Measurements from ENCODE around the gene RAD51B. TPM values are rescaled to one million over a fixed set of nuclear protein-coding genes. Genes with fewer than 3 reads are reported as not detected.

The RAD51B gene
- total RNA-seq, 1 experiment from 2014 or later = 8.5 TPM

- DNase-seq (ENCODE audit: low read depth, low spot score) = no peak
- no peak for ATAC-seq
- BruUV-seq (replicated peaks) = no TSS peak
- H3K4me3 ChIP-seq (ENCODE audit: low read depth in 2 of 2, low read length in 2 of 2) = no peak overlapping the region
- intact Hi-C loops (cut with micrococcal nuclease; ENCODE audit: unreplicated experiment) = no loop called here
- ChIA-PET POLR2A (interaction anchor here (0.6 kb wide), 1 partner anchor 832 kb away, joined by 3 read pairs; no protein-coding TSS in a partner anchor), CTCF (no interaction called here)
- no peaks in the 10 kb centered on the region for H3K9me3 ChIP-seq (ENCODE audit: control insufficient read depth, insufficient read depth, low read depth, low read length)
- no peaks in the 10 kb centered on the region for H3K27me3 ChIP-seq (ENCODE audit: control insufficient read depth, insufficient read depth, low read length)
- in situ Hi-C loops (cut with HindIII; ENCODE audit: low pct_unique_long_range_greater_than_20kb, low sequenced_read_pairs) = no loop called here
- TF ChIP-seq REST (IDR thresholded peaks at IDR 0.05; ENCODE audit: insufficient read depth in 1 of 2, low read depth in 2 of 2, low read length in 1 of 2) = no peak
- TF ChIP-seq SIN3A (IDR thresholded peaks at IDR 0.05; ENCODE audit: borderline replicate concordance, insufficient read depth, low read depth, low read length) = no peak
- TF ChIP-seq CTCF (IDR thresholded peaks at IDR 0.05) = no peak
- no peak for TF ChIP-seq TCF7L2 (IDR thresholded peaks at IDR 0.05; ENCODE audit: low read depth, low read length)
- no peak for TF ChIP-seq POLR2AphosphoS5 (IDR thresholded peaks at IDR 0.05; ENCODE audit: low read depth, low read length)
- H3K36me3 ChIP-seq (ENCODE audit: control insufficient read depth, insufficient read depth, low read length) = no peaks in the 10 kb centered on the region
- no peaks in the 10 kb centered on the region for H3K4me1 ChIP-seq (ENCODE audit: control insufficient read depth, insufficient read depth, low read length)
- H3K27ac ChIP-seq (ENCODE audit: low read length) = no peak overlapping the region
Observed at GRCh38 chr14:68752271-68753006, 932.9 kb downstream of the RAD51B start.

- intact Hi-C loops (cut with micrococcal nuclease; ENCODE audit: unreplicated experiment) = no loop called here
- BruUV-seq (replicated peaks) = no TSS peak
- H3K4me3 ChIP-seq (ENCODE audit: low read depth in 2 of 2, low read length in 2 of 2) = no peak overlapping the region
- DNase-seq (ENCODE audit: low read depth, low spot score) (no peak), ATAC-seq (no peak)
- in situ Hi-C loops (cut with HindIII; ENCODE audit: low pct_unique_long_range_greater_than_20kb, low sequenced_read_pairs) = no loop called here
- no peak overlapping the region for H3K27ac ChIP-seq (ENCODE audit: low read length)
- H3K4me1 ChIP-seq (ENCODE audit: control insufficient read depth, insufficient read depth, low read length) = no peaks in the 10 kb centered on the region
- no peak for TF ChIP-seq SIN3A (IDR thresholded peaks at IDR 0.05; ENCODE audit: borderline replicate concordance, insufficient read depth, low read depth, low read length)
- no peak for TF ChIP-seq POLR2AphosphoS5 (IDR thresholded peaks at IDR 0.05; ENCODE audit: low read depth, low read length)
- no peak for TF ChIP-seq TCF7L2 (IDR thresholded peaks at IDR 0.05; ENCODE audit: low read depth, low read length)
- no peak for TF ChIP-seq CTCF (IDR thresholded peaks at IDR 0.05)
- no peak for TF ChIP-seq REST (IDR thresholded peaks at IDR 0.05; ENCODE audit: insufficient read depth in 1 of 2, low read depth in 2 of 2, low read length in 1 of 2)
- H3K36me3 ChIP-seq (ENCODE audit: control insufficient read depth, insufficient read depth, low read length) = no peaks in the 10 kb centered on the region
- H3K9me3 ChIP-seq (ENCODE audit: control insufficient read depth, insufficient read depth, low read depth, low read length) = no peaks in the 10 kb centered on the region
- ChIA-PET CTCF (no interaction called here), POLR2A (no interaction called here)
- no peaks in the 10 kb centered on the region for H3K27me3 ChIP-seq (ENCODE audit: control insufficient read depth, insufficient read depth, low read length)
Observed at GRCh38 chr14:68753690-68754089, 934.1 kb downstream of the RAD51B start.
